HL-60 (cell line): ENCODE measurements around the gene PCNX3.

Experiments used
- GABPA ChIP-seq: IDR thresholded peaks from 2 replicates; pipeline ENCODE4 v1.6.1; 2012; ENCODE audit warnings: low read depth
- POLR2AphosphoS5 ChIP-seq: IDR thresholded peaks from 2 replicates; pipeline ENCODE4 v1.6.1; 2012; ENCODE audit warnings: low read depth
- SPI1 ChIP-seq: IDR thresholded peaks from 2 replicates; pipeline ENCODE4 v1.6.1; 2012; ENCODE audit warnings: low read depth, mild to moderate bottlenecking, borderline replicate concordance
- TF ChIP-seq, protein P1 (sequence below): IDR thresholded peaks from one replicate; pipeline ENCODE4 v1.5.1; 2011; ENCODE audit warnings: low read length, control low read depth, inconsistent platforms; ENCODE audit not compliant: insufficient read depth

DNA sequence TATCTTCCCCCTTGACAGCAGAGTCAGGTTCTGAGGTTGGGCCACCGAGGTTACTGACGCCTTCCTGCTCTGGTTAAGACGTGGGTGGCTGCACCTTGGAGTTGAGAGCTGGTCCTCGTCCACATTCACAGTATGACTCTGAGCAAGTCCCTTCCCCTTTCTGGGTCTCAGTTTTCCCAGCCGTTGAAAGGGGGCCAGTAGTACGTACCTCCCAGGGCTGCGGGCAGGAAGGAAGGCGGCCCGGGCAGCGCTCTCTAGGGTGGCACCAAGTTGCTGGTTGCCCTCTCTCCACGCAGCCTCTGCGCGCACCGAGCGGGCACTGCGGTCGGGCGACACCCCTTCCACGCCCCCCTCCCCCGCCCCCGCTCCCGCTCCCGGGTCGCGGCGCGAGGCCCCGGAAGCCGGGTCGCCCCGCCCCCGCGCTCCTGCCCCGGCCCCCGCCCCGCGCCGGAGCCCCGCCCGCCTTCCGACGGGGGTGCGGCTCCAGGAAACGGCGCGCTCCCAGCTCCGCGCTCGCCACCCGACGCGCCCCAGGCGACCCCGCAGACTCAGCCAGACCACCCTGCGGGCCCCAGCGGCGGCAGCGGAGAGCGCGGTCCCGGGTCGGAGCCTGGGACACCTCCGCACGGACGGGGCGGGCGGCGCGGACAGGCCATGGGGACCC lies 39.9 kb upstream of the PCNX3 start, which contains the start of gene EHBP1L1:
- TF ChIP-seq, protein P1, sequence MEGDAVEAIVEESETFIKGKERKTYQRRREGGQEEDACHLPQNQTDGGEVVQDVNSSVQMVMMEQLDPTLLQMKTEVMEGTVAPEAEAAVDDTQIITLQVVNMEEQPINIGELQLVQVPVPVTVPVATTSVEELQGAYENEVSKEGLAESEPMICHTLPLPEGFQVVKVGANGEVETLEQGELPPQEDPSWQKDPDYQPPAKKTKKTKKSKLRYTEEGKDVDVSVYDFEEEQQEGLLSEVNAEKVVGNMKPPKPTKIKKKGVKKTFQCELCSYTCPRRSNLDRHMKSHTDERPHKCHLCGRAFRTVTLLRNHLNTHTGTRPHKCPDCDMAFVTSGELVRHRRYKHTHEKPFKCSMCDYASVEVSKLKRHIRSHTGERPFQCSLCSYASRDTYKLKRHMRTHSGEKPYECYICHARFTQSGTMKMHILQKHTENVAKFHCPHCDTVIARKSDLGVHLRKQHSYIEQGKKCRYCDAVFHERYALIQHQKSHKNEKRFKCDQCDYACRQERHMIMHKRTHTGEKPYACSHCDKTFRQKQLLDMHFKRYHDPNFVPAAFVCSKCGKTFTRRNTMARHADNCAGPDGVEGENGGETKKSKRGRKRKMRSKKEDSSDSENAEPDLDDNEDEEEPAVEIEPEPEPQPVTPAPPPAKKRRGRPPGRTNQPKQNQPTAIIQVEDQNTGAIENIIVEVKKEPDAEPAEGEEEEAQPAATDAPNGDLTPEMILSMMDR = no peak
- TF ChIP-seq POLR2AphosphoS5 (peak; percentile 69), GABPA (no peak), SPI1 (peak; percentile 75; the same call in 1 of the 2 replicates)
